H1 (cell line): ENCODE results near the gene NXPH4.

ENCODE experiments used
- CHD2 ChIP-seq: IDR thresholded peaks from 2 replicates; pipeline ENCODE4 v1.6.1; 2012; ENCODE audit warnings: low read length, improper control_type of control experiment
- CTCF ChIP-seq, 3 experiments: IDR thresholded peaks; 1 replicate in 2 of 3; 2 replicates in 1 of 3; pipeline versions ENCODE4 v1.5.1 to v1.6.1; 2011; ENCODE audit warnings: low read length in 3 of 3, mild to moderate bottlenecking in 3 of 3, inconsistent platforms in 2 of 3, low read depth in 1 of 3, moderate library complexity in 1 of 3; ENCODE audit not compliant: insufficient read depth in 1 of 3; ENCODE audit errors: control extremely low read depth in 1 of 3
- EP300 ChIP-seq, 2 experiments: IDR thresholded peaks; 1 replicate in 1 of 2; 2 replicates in 1 of 2; pipeline ENCODE4 v1.6.1; 2011 to 2012; ENCODE audit warnings: low read depth in 2 of 2, low read length in 2 of 2, mild to moderate bottlenecking in 2 of 2, borderline replicate concordance in 1 of 2, inconsistent platforms in 1 of 2, moderate library complexity in 1 of 2
- FOSL1 ChIP-seq: IDR thresholded peaks from 2 replicates; pipeline ENCODE4 v1.6.1; 2011; ENCODE audit warnings: mild to moderate bottlenecking, low read depth, low read length, moderate library complexity; ENCODE audit not compliant: insufficient read depth
- KDM1A ChIP-seq: fragments of 200-600, 300-600 bp; sonication (generic); IDR thresholded peaks from 2 replicates; pipeline ENCODE4 v1.7.1; 2016; ENCODE audit warnings: mild to moderate bottlenecking, low read length, borderline replicate concordance
- MAX ChIP-seq: IDR thresholded peaks from 2 replicates; pipeline ENCODE4 v1.6.1; 2012; ENCODE audit warnings: inconsistent platforms
- POLR2A ChIP-seq, 2 experiments: IDR thresholded peaks; 1 replicate in 1 of 2; 2 replicates in 1 of 2; pipeline ENCODE4 v1.6.1; 2011; ENCODE audit warnings: low read depth in 2 of 2, low read length in 2 of 2, mild to moderate bottlenecking in 2 of 2; ENCODE audit errors: control extremely low read depth in 1 of 2
- RAD21 ChIP-seq, 2 experiments: IDR thresholded peaks in 1 of 2; conservative IDR thresholded peaks in 1 of 2; 2 replicates each; pipeline ENCODE4 v1.6.1; 2011; ENCODE audit warnings: low read depth in 2 of 2, low read length in 2 of 2, improper control_type of control experiment in 1 of 2, inconsistent platforms in 1 of 2, mild to moderate bottlenecking in 1 of 2, moderate library complexity in 1 of 2
- SIX5 ChIP-seq: IDR thresholded peaks from 2 replicates; pipeline ENCODE4 v1.6.1; 2011; ENCODE audit warnings: mild to moderate bottlenecking, low read depth, low read length
- YY1 ChIP-seq: IDR thresholded peaks from 2 replicates; pipeline ENCODE4 v1.6.1; 2011; ENCODE audit warnings: low read depth, mild to moderate bottlenecking, low read length

- TF ChIP-seq CTCF (IDR thresholded peaks at IDR 0.05; ENCODE audit: control extremely low read depth in 1 of 3, insufficient read depth in 1 of 3, low read depth in 1 of 3, low read length in 3 of 3) (no peak), MAX (no peak), EP300 (IDR thresholded peaks at IDR 0.05; ENCODE audit: borderline replicate concordance in 1 of 2, low read depth in 2 of 2, low read length in 2 of 2) (no peak), KDM1A (no peak), FOSL1 (no peak), SIX5 (no peak), RAD21 (IDR thresholded peaks at IDR 0.05 in 1 of 2, conservative IDR thresholded peaks at IDR 0.05 in 1 of 2; ENCODE audit: low read depth in 2 of 2, low read length in 2 of 2) (no peak), YY1 (no peak), CHD2 (no peak), POLR2A (IDR thresholded peaks at IDR 0.05; ENCODE audit: control extremely low read depth in 1 of 2, low read depth in 2 of 2, low read length in 2 of 2) (no peak)
These were observed 30.6 kb upstream of the NXPH4 start for GRCh38 chr12:57185906-57186508.
